Caco-2 (cell line): ENCODE data around the gene CDC34. TPM values are rescaled to one million over a fixed set of nuclear protein-coding genes. Genes with fewer than 3 reads are reported as not detected.

ENCODE experiments used
- BruUV-seq: library from RNA; stranded (reverse); fragments of 400-500 nt; replicated peaks from 2 replicates; lab custom pipeline; 2021; lab: Mats Ljungman, UMichigan
- CTCF ChIA-PET: fragments of 300-600 bp; sonication (Branson Sonifier 250); formaldehyde crosslinking; loops from one replicate; lab custom pipeline; 2022; ENCODE audit warnings: antibody characterized with exemption; lab: Charles Lee
- POLR2A ChIA-PET: fragments of 300-600 bp; sonication (Branson Sonifier 250); formaldehyde crosslinking; loops from one replicate; lab custom pipeline; 2022; ENCODE audit warnings: antibody characterized with exemption; lab: Charles Lee
- DNase-seq, 2 experiments: peaks; one replicate each; pipeline versions ENCODE4 v3.0.0 to v3.0.0-alpha.2; 2020 to 2022
- H3K27me3 ChIP-seq: replicated peaks from 2 replicates; pipeline ENCODE4 v1.6.0; 2011; ENCODE audit warnings: low read length; ENCODE audit not compliant: control insufficient read depth, insufficient read depth
- H3K36me3 ChIP-seq: 2 replicates; pipeline ENCODE4 v1.5.1; 2011; ENCODE audit warnings: low read length; ENCODE audit not compliant: control insufficient read depth, insufficient read depth
- H3K4me1 ChIP-seq: fragments of 250-450 bp; sonication (Bioruptor Pico); 2 replicates; pipeline ENCODE4 v1.5.1; 2020; ENCODE audit warnings: mild to moderate bottlenecking
- H3K4me3 ChIP-seq: 2 replicates; pipeline ENCODE4 v1.5.1; 2011; ENCODE audit warnings: low read depth, mild to moderate bottlenecking, control low read depth, low read length
- H3K9me3 ChIP-seq: fragments of 250-450 bp; sonication (Bioruptor Pico); 2 replicates; pipeline ENCODE4 v1.5.1; 2020; ENCODE audit warnings: mild to moderate bottlenecking, moderate library complexity
- H3K27ac Mint-ChIP-seq: one replicate; pipeline ENCODE4 v1.8.0; 2022; ENCODE audit warnings: mixed read lengths; ENCODE audit not compliant: unreplicated experiment
- H3K27me3 Mint-ChIP-seq: one replicate; pipeline ENCODE4 v1.8.0; 2022; ENCODE audit warnings: mixed read lengths; ENCODE audit not compliant: insufficient read depth, unreplicated experiment
- H3K36me3 Mint-ChIP-seq: one replicate; pipeline ENCODE4 v1.8.0; 2022; ENCODE audit warnings: mild to moderate bottlenecking, mixed read lengths; ENCODE audit not compliant: insufficient read depth, unreplicated experiment
- H3K4me1 Mint-ChIP-seq: one replicate; pipeline ENCODE4 v1.8.0; 2022; ENCODE audit warnings: low read depth, mixed read lengths; ENCODE audit not compliant: unreplicated experiment
- H3K4me3 Mint-ChIP-seq: one replicate; pipeline ENCODE4 v1.8.0; 2022; ENCODE audit warnings: mild to moderate bottlenecking, moderate library complexity, mixed read lengths; ENCODE audit not compliant: unreplicated experiment
- H3K9me3 Mint-ChIP-seq: one replicate; pipeline ENCODE4 v1.8.0; 2022; ENCODE audit warnings: mixed read lengths; ENCODE audit not compliant: unreplicated experiment
- CTCF ChIP-seq, 2 experiments: fragments of 200-600 bp in 1 of 2; IDR thresholded peaks; 1 replicate in 1 of 2; 2 replicates in 1 of 2; pipeline versions ENCODE4 v1.5.1 to v1.8.0; 2011 to 2022; ENCODE audit warnings: antibody characterized with exemption in 1 of 2, control low read depth in 1 of 2, inconsistent platforms in 1 of 2, low read depth in 1 of 2, low read length in 1 of 2, mild to moderate bottlenecking in 1 of 2, moderate library complexity in 1 of 2; ENCODE audit not compliant: insufficient read depth in 1 of 2, severe bottlenecking in 1 of 2, unreplicated experiment in 1 of 2
- intact Hi-C: fragments of 100-400 bp; cut with micrococcal nuclease; formaldehyde crosslinking; loops from one replicate; pipeline ENCODE4 v1.10.0; 2022; ENCODE audit not compliant: unreplicated experiment
- total RNA-seq: library from RNA; stranded (reverse); gene quantifications from 2 replicates; pipeline ENCODE4 v1.2.3, GENCODE V29; 2022

Gene CDC34
- total RNA-seq, 1 experiment from 2014 or later: 129 TPM

- Mint-ChIP-seq H3K4me3 (peak overlapping the region; percentile 54), H3K27me3 (no peaks in the 10 kb centered on the region), H3K27ac (no peak overlapping the region), H3K4me1 (peaks cover 15% of the 10 kb centered on the region), H3K36me3 (peaks cover 24% of the 10 kb centered on the region), H3K9me3 (no peaks in the 10 kb centered on the region)
- POLR2A ChIA-PET: interaction anchor here (0.6 to 0.7 kb wide), 2 partner anchors 9 to 42 kb away, joined by 4 to 6 read pairs; no protein-coding TSS in a partner anchor
- Histone ChIP-seq H3K4me1 (peaks cover 5% of the 10 kb centered on the region; the same call in 1 of the 2 replicates), H3K9me3 (no peaks in the 10 kb centered on the region), H3K4me3 (no peak overlapping the region), H3K36me3 (no peaks in the 10 kb centered on the region), H3K27me3 (no peaks in the 10 kb centered on the region)
- no peak for TF ChIP-seq CTCF (IDR thresholded peaks at IDR 0.05; ENCODE audit: insufficient read depth in 1 of 2, low read depth in 1 of 2, low read length in 1 of 2, severe bottlenecking in 1 of 2, unreplicated experiment in 1 of 2)
- CTCF ChIA-PET: interaction anchor here (0.6 kb wide), 2 partner anchors 24 to 51 kb away, joined by 3 to 8 read pairs; no protein-coding TSS in a partner anchor
- DNase-seq: peak; percentile 61 to 70
- no TSS peak for BruUV-seq
- intact Hi-C loops: no loop called here
Measured at GRCh38 chr19:566403-566802, 34.8 kb downstream of the CDC34 start.

- TF ChIP-seq CTCF (IDR thresholded peaks at IDR 0.05; ENCODE audit: insufficient read depth in 1 of 2, low read depth in 1 of 2, low read length in 1 of 2, severe bottlenecking in 1 of 2, unreplicated experiment in 1 of 2): no peak
- no TSS peak for BruUV-seq
- Mint-ChIP-seq H3K4me1 (peaks cover 15% of the 10 kb centered on the region), H3K27me3 (no peaks in the 10 kb centered on the region), H3K4me3 (peak overlapping the region; percentile 54), H3K36me3 (peaks cover 28% of the 10 kb centered on the region), H3K27ac (no peak overlapping the region), H3K9me3 (no peaks in the 10 kb centered on the region)
- no peaks in the 10 kb centered on the region for H3K27me3 ChIP-seq
- no peak for DNase-seq
- H3K9me3 ChIP-seq: no peaks in the 10 kb centered on the region
- peaks cover 5% of the 10 kb centered on the region; the same call in 1 of the 2 replicates for H3K4me1 ChIP-seq
- no peaks in the 10 kb centered on the region for H3K36me3 ChIP-seq
- intact Hi-C loops: no loop called here
- CTCF ChIA-PET: interaction anchor here (0.6 to 0.8 kb wide), 2 partner anchors 18 to 50 kb away, joined by 3 to 8 read pairs; no protein-coding TSS in a partner anchor
- no peak overlapping the region for H3K4me3 ChIP-seq
- POLR2A ChIA-PET: interaction anchor here (0.5 kb wide), 1 partner anchor 434 kb away, joined by 3 read pairs; no protein-coding TSS in a partner anchor
Measured at GRCh38 chr19:566844-567243, 35.3 kb downstream of the CDC34 start.

DNA sequence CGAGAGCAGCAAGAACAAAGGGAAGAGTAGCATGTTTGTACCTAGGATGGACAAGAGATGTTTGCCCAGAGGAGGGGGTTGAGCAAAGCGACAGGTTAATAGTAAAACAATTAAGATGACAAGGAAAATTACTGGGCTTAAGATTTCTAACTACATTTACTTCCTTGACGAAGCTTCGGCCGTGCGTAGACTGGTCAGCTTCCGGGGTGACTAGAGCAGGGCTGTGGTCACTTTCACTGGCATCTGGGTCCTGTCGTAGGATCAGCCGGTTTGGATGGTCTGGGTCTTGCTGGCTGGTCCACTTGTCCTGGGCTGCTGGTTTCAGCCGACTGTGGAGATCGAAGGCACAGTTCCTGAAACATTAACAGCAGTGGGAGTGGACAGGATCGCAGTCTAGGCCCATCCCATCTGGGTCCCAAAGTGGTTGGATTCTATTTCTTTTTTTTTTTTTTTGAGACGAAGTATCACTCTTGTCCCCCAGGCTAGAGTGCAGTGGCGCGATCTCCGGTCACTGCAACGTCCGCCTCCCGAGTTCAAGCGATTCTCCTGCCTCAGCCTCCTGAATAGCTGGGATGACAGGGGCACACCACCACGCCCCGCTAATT lies 35.8 kb downstream of the CDC34 start:
- H3K4me3 ChIP-seq: no peak overlapping the region
- no peaks in the 10 kb centered on the region for H3K9me3 Mint-ChIP-seq
- H3K36me3 ChIP-seq: no peaks in the 10 kb centered on the region
- DNase-seq: no peak
- H3K27me3 Mint-ChIP-seq: no peaks in the 10 kb centered on the region
- no peak overlapping the region for H3K4me3 Mint-ChIP-seq
- intact Hi-C loops: no loop called here
- no peaks in the 10 kb centered on the region for H3K27me3 ChIP-seq
- H3K9me3 ChIP-seq: no peaks in the 10 kb centered on the region
- no TSS peak for BruUV-seq
- CTCF ChIA-PET: interaction anchor here (0.8 kb wide), 1 partner anchor 17 kb away, joined by 3 read pairs; no protein-coding TSS in a partner anchor
- peaks cover 5% of the 10 kb centered on the region; the same call in 1 of the 2 replicates for H3K4me1 ChIP-seq
- POLR2A ChIA-PET: interaction anchor here (0.5 to 0.6 kb wide), 2 partner anchors 108 to 433 kb away, joined by 3 read pairs; no protein-coding TSS in a partner anchor
- H3K27ac Mint-ChIP-seq: no peak overlapping the region
- peaks cover 33% of the 10 kb centered on the region for H3K36me3 Mint-ChIP-seq
- no peak for TF ChIP-seq CTCF (IDR thresholded peaks at IDR 0.05; ENCODE audit: insufficient read depth in 1 of 2, low read depth in 1 of 2, low read length in 1 of 2, severe bottlenecking in 1 of 2, unreplicated experiment in 1 of 2)
- peaks cover 15% of the 10 kb centered on the region for H3K4me1 Mint-ChIP-seq
